H7 (cell line): ENCODE measurements around the gene ALOX15. TPM values are rescaled to one million over a fixed set of nuclear protein-coding genes. Genes with fewer than 3 reads are reported as not detected.
"Not testable (repeated sequence)": the region's sequence is repeated elsewhere in the genome, so short reads cannot be mapped to it uniquely, and the experiment has no call there.

Source experiments
- DNase-seq: peaks from one replicate; pipeline ENCODE4 v3.0.0; 2012
- H3K27me3 ChIP-seq: 2 replicates; pipeline ENCODE4 v1.6.0; 2011; ENCODE audit warnings: mild to moderate bottlenecking, low read length; ENCODE audit not compliant: control insufficient read depth, insufficient read depth
- H3K36me3 ChIP-seq: replicated peaks from 2 replicates; pipeline ENCODE4 v1.5.1; 2011; ENCODE audit warnings: low read length; ENCODE audit not compliant: control insufficient read depth, insufficient read depth
- H3K4me3 ChIP-seq: 2 replicates; pipeline ENCODE4 v1.5.1; 2011; ENCODE audit warnings: low read depth, mild to moderate bottlenecking, control low read depth, low read length, moderate library complexity; ENCODE audit not compliant: insufficient read depth
- total RNA-seq: library from RNA; depleted of rRNA; stranded (reverse); fragments of >200 nt; shearing (Covaris generic); gene quantifications from 2 replicates; pipeline ENCODE4 v1.2.3, GENCODE V29; 2014

ALOX15 gene
- total RNA-seq, 1 experiment from 2014 or later: 0.10 TPM

DNA sequence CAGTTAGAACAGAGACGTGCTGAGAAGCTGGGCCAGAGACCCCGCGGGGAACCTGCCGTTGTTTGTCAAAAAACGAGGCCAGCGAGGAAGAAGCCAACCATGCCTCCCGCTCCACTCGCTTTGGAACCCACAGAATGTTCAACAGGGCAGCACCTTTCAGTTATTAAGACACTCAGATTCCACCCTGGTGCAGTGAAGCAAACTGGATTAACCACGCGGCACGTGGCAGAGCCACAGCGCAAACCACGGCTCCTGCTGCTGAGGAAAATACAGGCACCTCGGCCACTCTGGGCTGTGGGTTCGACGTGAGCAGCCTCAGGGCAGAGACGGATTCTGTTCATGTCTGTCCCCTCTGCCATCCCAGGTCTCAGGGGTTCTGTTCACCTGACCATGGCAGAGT is 24.4 kb downstream of the ALOX15 start:
- Histone ChIP-seq H3K36me3 (no peaks in the 10 kb centered on the region), H3K4me3 (no peak overlapping the region), H3K27me3 (no peaks in the 10 kb centered on the region)
- no peak for DNase-seq

DNA sequence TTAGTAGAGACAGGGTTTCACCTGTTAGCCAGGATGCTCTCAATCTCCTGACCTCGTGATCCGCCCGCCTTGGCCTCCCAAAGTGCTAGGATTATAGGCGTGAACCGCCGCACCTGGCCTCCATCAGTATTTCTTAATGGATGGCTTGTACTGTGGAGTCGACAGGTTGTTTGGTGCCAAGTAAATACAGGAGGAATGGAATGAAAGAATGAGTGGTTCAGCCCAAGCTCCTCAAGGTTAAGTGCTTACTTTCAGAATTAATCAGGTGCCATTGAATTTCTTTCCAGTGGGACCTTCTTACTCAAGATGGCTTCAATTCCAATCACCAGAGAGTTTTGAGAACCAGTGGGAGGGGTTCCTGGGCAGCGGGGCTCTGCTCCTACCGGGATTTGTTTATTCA is 25.0 kb downstream of the ALOX15 start:
- no peaks in the 10 kb centered on the region for H3K36me3 ChIP-seq
- DNase-seq: no peak
- no peak overlapping the region for H3K4me3 ChIP-seq
- no peaks in the 10 kb centered on the region for H3K27me3 ChIP-seq

DNA sequence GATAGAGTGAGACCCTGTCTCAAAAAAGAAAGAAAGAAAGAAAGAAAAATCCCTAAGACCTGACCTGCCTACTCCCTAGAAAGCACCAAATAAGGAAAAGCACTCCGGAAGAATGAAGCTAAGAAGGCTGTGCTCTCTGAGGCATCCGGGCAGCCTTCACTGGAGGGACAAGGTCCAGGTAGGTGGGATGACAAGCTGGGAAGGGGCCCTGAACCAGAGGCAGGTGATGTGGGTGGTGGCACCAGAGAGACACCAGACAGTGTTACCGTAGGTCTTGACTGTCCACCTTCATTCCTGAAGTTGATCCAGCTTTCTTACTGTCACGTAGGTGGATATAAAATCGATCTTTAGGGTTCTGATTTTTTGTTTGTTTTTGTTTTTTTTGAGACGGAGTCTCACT is 30.8 kb downstream of the ALOX15 start:
- Histone ChIP-seq H3K36me3 (no peaks in the 10 kb centered on the region), H3K27me3 (no peaks in the 10 kb centered on the region), H3K4me3 (no peak overlapping the region)
- DNase-seq: peak; percentile 32

GRCh38 chr17:4610162-4610561 is 31.3 kb downstream of the ALOX15 start:
- DNase-seq: no peak
- no peak overlapping the region for H3K4me3 ChIP-seq
- no peaks in the 10 kb centered on the region for H3K27me3 ChIP-seq
- H3K36me3 ChIP-seq: no peaks in the 10 kb centered on the region

DNA sequence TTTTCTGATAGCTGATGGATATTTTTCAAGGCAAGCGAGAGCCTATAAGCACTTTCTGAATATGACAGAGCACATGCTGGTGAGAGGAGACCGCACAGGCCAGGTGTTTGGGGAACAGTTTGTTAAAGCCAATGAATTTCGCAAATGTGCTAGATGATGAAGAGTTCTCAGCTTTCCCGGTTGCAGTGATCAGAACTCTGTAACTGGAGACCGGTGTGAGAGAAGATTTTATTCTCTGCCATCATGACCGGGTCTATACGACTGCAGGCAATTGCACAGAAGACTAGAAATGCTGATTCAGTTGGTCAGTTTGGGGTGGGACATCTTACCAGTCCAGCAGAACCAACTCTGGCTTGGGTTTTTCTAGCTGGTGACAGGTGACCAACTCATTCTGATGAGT is 31.7 kb downstream of the ALOX15 start:
- H3K27me3 ChIP-seq: no peaks in the 10 kb centered on the region
- H3K4me3 ChIP-seq: no peak overlapping the region

DNA sequence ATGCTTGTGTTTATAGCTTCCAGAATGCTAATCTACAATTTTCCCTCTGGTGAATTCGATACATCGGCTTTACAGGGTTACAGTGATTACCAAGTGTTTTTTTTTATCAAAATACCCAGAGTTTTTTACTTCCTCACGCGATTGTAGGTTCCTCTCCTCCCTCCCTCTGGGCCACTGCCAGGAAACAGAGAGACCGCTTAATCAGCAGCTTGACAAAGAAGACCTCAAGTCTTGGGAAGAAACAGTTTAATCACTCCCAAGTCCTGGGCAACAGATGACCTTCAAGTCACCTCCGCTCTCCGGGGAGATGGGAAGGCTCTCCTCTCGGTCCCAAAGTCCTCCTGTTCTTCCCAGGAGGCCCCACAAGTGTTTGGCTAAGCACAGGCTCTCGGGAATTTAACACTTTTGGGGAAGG is 33.7 kb downstream of the ALOX15 start:
- Histone ChIP-seq H3K36me3 (no peaks in the 10 kb centered on the region), H3K4me3 (no peak overlapping the region), H3K27me3 (no peaks in the 10 kb centered on the region)
- DNase-seq: peak; percentile 56

More for the DNA sequence above, 31.7 kb downstream of the ALOX15 start:
- H3K36me3 ChIP-seq: no peaks in the 10 kb centered on the region
- no peak for DNase-seq

- Histone ChIP-seq H3K4me3 (no peak overlapping the region), H3K27me3 (no peaks in the 10 kb centered on the region), H3K36me3 (no peaks in the 10 kb centered on the region)
- DNase-seq: peak; percentile 58
These were observed 34.2 kb downstream of the ALOX15 start for GRCh38 chr17:4607261-4607741.

- Histone ChIP-seq H3K27me3 (no peaks in the 10 kb centered on the region), H3K4me3 (no peak overlapping the region), H3K36me3 (no peaks in the 10 kb centered on the region)
- peak; percentile 49 for DNase-seq
These were observed 35.7 kb downstream of the ALOX15 start for GRCh38 chr17:4605826-4606225.

DNA sequence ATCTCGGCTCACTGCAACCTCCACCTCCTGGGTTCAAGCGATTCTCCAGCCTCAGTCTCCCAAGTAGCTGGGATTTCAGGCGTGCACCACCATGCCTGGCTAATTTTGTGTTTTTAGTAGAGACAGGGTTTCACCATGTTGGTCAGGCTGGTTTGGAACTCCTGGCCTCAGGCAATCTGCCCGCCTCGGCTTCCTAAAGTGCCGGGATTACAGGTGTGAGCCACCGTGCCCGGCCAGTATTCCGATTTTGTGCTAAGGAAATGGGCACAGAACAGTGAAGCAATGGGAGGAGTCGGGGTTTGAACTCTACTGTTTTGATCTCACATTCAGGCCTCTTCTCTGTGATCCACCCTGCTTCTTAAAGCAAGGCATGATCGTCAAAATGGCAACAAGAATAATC is 36.7 kb downstream of the ALOX15 start:
- H3K27me3 ChIP-seq, H3K36me3 ChIP-seq, DNase-seq, H3K4me3 ChIP-seq: not testable (repeated sequence)

DNA sequence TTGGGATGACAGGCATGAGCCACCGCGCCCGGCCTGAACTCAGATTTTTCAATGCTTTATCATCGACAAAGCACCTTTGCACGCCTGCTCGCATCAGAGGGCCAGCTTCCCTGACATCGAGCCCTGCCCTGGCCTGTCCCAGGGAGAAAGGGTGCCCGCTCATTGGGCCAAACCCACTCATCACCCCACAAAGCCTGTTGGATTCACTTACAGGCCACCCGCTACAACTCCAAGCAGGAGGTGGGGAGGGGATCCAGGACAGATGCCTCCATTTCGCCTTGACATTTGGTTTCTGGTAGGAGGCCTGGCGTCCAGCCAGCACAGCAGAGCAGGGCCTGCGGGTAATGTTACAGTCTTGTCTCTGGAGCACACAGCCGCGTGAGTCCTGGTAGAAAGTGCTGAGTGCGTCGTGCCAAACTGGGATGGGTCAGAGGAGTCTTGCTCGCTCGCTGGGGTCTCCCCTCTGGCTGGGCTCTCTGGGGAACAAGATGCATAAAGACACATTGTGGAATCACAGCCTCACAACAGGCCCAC is 37.3 kb downstream of the ALOX15 start:
- DNase-seq: peak; percentile 46
- H3K36me3 ChIP-seq: no peaks in the 10 kb centered on the region
- H3K27me3 ChIP-seq: no peaks in the 10 kb centered on the region
- H3K4me3 ChIP-seq: no peak overlapping the region

DNA sequence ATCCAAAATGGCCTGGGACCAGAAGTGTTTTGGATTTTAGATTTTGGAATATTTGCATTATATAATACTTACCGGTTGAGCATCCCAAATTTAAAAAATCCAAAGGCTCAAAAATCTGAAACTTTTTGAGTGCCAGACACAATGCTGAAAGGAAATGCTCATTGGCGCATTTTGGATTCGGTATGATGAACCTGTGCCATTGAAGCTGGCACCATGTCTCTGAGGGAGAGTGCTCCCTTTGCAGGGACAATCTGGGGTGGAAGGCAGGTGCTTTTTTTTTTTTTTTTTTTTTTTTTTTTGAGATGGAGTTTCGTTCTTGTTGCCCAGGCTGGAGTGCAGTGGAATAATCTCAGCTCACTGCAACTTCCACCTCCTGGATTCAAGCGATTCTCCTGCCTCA is 39.4 kb downstream of the ALOX15 start:
- no peak for DNase-seq
- Histone ChIP-seq H3K4me3 (no peak overlapping the region), H3K36me3 (no peaks in the 10 kb centered on the region), H3K27me3 (no peaks in the 10 kb centered on the region)

- Histone ChIP-seq H3K36me3 (no peaks in the 10 kb centered on the region), H3K27me3 (no peaks in the 10 kb centered on the region), H3K4me3 (no peak overlapping the region)
- DNase-seq: no peak
These were observed 40.2 kb downstream of the ALOX15 start for GRCh38 chr17:4601326-4601725.

DNA sequence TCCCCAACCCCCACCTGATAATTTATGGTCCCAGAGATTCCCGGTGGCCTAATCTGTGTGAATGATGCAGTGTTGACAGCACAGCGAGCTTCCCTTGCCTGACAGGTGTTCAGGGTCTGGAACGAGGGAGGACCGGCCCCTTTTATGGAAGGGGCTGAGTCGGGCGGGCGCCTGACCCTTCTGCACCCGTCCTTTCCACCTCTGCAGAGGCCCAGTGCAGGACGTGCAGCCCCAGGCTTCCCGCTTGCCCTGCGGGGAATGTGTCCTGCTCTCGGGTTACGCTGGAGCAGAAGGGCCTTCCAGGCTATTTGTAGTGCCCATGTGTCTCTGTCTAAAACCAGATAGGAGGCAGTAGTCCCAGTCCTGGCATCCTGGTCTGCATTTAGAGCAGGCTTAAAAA is 40.9 kb downstream of the ALOX15 start:
- H3K27me3 ChIP-seq: no peaks in the 10 kb centered on the region
- H3K36me3 ChIP-seq: no peaks in the 10 kb centered on the region
- DNase-seq: peak; percentile 75
- H3K4me3 ChIP-seq: no peak overlapping the region

DNA sequence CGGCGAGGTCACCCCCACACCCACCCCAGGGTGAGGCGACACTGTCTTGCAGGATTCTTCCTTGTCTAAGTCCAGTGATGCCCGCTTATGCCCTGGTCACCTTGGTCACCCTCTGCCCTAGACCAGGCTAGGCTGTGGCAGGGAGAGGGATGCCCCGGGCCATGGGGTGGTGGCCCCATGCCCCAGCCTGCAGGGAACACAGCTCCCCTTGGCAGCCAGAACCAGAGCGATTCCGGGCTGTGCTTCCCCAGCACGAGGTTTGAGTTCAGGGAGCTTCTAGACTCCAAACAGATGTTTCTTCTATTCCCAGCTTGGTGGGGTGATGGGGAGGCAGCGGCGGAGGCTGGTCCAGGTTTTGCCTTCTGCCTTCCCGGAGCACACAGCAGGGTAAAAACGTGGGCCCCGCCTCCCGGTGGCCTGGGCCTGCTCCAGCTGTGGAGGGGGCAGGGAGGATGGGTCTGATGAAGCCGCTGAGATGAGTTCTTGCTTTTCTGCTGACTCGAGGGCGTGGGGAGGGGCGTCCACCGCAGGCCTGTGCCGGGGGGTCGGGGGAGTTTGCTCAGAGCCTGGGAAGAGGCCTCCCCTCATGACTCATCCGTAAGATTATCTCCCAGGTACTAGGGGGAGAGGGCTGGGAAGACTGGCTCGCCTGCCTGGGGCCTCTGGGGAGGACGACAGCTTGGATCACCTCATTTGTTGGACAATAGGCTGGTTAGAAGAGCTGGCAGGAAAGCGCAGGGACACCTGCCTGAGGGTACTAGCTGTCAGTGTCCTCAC is 41.8 kb downstream of the ALOX15 start:
- H3K36me3 ChIP-seq: no peaks in the 10 kb centered on the region
- H3K27me3 ChIP-seq: no peaks in the 10 kb centered on the region
- H3K4me3 ChIP-seq: no peak overlapping the region
- peak; percentile 92 for DNase-seq

DNA sequence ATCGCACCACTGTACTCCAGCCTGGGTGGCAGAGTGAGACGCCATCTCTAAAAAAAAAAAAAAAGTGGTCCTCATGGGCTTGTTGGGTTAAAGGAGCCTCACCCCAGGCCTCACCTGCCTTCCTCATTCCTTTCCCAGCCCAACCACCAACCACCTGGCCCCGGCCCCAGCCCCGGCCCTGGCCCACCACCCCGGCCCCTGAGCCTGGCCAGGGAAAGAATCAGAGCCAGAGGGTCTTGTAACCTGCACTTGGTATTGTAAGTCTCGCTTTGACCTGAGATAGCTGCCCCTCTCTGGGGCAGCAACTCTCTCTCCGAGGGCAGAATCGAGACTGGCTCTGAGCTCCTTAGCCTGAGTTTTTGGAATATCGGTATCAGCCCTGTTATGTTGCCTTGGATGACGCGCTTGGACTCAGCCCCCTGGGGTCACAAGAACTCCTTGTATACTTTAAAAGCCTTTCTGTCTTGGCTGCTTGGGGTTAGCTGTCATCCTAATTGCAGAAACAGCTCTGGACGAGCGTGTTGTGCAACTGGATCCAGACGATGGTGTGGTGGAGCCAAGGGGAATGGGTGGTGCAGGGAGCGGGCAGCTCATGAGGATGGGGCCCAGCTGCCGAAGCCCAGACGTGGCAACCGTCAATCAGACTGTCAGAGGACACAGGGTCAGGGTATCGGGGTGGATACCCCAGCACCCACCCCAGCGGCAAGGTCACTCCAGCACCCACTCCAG is 42.5 kb downstream of the ALOX15 start:
- H3K27me3 ChIP-seq: no peaks in the 10 kb centered on the region

More for the DNA sequence above, 42.5 kb downstream of the ALOX15 start:
- no peak overlapping the region for H3K4me3 ChIP-seq
- DNase-seq: peak; percentile 63
- no peaks in the 10 kb centered on the region for H3K36me3 ChIP-seq
